HEK293 (cell line): ENCODE measurements around the gene AGK.

Experiments used
- GFI1B ChIP-seq: fragments of 450-650 bp; formaldehyde crosslinking; IDR thresholded peaks from 2 replicates; pipeline ENCODE4 v1.5.1; 2016; ENCODE audit warnings: missing biosample characterization, missing genetic modification characterization
- KLF9 ChIP-seq: fragments of 450-650 bp; formaldehyde crosslinking; IDR thresholded peaks from 2 replicates; pipeline ENCODE4 v1.5.1; 2016; ENCODE audit warnings: missing biosample characterization, missing genetic modification characterization, low read depth
- ZBTB20 ChIP-seq: fragments of 450-650 bp; formaldehyde crosslinking; IDR thresholded peaks from 2 replicates; pipeline ENCODE4 v1.5.1; 2016; ENCODE audit warnings: missing biosample characterization, missing genetic modification characterization
- ZNF140 ChIP-seq: fragments of 450-650 bp; formaldehyde crosslinking; IDR thresholded peaks from 2 replicates; pipeline ENCODE4 v1.5.1; 2016; ENCODE audit warnings: missing biosample characterization, missing genetic modification characterization
- ZNF341 ChIP-seq: fragments of 450-650 bp; formaldehyde crosslinking; IDR thresholded peaks from 2 replicates; pipeline ENCODE4; 2016; ENCODE audit warnings: low read depth, missing biosample characterization, missing genetic modification characterization
- ZNF701 ChIP-seq: fragments of 450-650 bp; formaldehyde crosslinking; IDR thresholded peaks from 2 replicates; pipeline ENCODE4 v1.5.1; 2016; ENCODE audit warnings: missing biosample characterization, missing genetic modification characterization
- TF ChIP-seq, protein P1 (sequence below): fragments of 450-650 bp; formaldehyde crosslinking; IDR thresholded peaks from 2 replicates; pipeline ENCODE4 v1.5.1; 2016; ENCODE audit warnings: missing biosample characterization, missing genetic modification characterization
- TF ChIP-seq, protein P2 (sequence below): fragments of 450-650 bp; formaldehyde crosslinking; IDR thresholded peaks from 2 replicates; pipeline ENCODE4 v1.5.1; 2016; ENCODE audit warnings: missing biosample characterization, missing genetic modification characterization
- TF ChIP-seq, protein P3 (sequence below): sonication (generic); formaldehyde crosslinking; IDR thresholded peaks from 2 replicates; pipeline ENCODE4 v1.8.1; 2022; ENCODE audit warnings: mild to moderate bottlenecking, moderate library complexity, missing genetic modification reagents
- TF ChIP-seq, protein P4 (sequence below): fragments of 450-650 bp; formaldehyde crosslinking; IDR thresholded peaks from 2 replicates; pipeline ENCODE4 v1.5.1; 2016; ENCODE audit warnings: missing biosample characterization, missing genetic modification characterization
- TF ChIP-seq, protein P5 (sequence below): fragments of 450-650 bp; formaldehyde crosslinking; IDR thresholded peaks from 2 replicates; pipeline ENCODE4 v1.5.1; 2016; ENCODE audit warnings: missing biosample characterization, missing genetic modification characterization

DNA sequence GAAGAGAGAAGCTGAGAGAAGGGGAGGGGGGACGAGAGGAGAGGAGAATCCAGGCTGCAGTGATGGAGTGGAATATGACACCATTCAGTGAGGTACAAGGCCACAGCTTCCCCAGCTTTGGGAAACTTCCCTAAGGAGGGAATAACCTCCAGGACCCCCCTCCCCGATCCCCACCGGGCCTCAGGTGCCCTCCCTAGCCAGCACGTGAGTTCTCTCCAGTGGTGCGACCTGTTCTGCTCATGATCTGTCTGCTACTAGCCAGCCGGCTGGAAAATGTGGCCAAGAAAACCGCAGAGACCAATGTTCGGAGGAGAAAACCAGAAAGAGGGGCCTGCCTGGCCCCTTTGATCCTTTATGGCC lies 39.9 kb upstream of the AGK start:
- TF ChIP-seq, protein P1, sequence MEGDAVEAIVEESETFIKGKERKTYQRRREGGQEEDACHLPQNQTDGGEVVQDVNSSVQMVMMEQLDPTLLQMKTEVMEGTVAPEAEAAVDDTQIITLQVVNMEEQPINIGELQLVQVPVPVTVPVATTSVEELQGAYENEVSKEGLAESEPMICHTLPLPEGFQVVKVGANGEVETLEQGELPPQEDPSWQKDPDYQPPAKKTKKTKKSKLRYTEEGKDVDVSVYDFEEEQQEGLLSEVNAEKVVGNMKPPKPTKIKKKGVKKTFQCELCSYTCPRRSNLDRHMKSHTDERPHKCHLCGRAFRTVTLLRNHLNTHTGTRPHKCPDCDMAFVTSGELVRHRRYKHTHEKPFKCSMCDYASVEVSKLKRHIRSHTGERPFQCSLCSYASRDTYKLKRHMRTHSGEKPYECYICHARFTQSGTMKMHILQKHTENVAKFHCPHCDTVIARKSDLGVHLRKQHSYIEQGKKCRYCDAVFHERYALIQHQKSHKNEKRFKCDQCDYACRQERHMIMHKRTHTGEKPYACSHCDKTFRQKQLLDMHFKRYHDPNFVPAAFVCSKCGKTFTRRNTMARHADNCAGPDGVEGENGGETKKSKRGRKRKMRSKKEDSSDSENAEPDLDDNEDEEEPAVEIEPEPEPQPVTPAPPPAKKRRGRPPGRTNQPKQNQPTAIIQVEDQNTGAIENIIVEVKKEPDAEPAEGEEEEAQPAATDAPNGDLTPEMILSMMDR (tag by site-specific recombination): no peak
- TF ChIP-seq ZNF701 (tag by site-specific recombination) (no peak), KLF9 (tag by site-specific recombination) (no peak), ZBTB20 (tag by site-specific recombination) (no peak), GFI1B (tag by site-specific recombination) (no peak), ZNF341 (tag by site-specific recombination) (no peak), ZNF140 (tag by site-specific recombination) (no peak)
- TF ChIP-seq, protein P2, sequence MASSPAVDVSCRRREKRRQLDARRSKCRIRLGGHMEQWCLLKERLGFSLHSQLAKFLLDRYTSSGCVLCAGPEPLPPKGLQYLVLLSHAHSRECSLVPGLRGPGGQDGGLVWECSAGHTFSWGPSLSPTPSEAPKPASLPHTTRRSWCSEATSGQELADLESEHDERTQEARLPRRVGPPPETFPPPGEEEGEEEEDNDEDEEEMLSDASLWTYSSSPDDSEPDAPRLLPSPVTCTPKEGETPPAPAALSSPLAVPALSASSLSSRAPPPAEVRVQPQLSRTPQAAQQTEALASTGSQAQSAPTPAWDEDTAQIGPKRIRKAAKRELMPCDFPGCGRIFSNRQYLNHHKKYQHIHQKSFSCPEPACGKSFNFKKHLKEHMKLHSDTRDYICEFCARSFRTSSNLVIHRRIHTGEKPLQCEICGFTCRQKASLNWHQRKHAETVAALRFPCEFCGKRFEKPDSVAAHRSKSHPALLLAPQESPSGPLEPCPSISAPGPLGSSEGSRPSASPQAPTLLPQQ (tag by site-specific recombination): no peak
- TF ChIP-seq, protein P3, sequence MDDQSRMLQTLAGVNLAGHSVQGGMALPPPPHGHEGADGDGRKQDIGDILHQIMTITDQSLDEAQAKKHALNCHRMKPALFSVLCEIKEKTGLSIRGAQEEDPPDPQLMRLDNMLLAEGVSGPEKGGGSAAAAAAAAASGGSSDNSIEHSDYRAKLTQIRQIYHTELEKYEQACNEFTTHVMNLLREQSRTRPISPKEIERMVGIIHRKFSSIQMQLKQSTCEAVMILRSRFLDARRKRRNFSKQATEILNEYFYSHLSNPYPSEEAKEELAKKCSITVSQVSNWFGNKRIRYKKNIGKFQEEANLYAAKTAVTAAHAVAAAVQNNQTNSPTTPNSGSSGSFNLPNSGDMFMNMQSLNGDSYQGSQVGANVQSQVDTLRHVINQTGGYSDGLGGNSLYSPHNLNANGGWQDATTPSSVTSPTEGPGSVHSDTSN (CRISPR knock-in tag): no peak
- TF ChIP-seq, protein P4, sequence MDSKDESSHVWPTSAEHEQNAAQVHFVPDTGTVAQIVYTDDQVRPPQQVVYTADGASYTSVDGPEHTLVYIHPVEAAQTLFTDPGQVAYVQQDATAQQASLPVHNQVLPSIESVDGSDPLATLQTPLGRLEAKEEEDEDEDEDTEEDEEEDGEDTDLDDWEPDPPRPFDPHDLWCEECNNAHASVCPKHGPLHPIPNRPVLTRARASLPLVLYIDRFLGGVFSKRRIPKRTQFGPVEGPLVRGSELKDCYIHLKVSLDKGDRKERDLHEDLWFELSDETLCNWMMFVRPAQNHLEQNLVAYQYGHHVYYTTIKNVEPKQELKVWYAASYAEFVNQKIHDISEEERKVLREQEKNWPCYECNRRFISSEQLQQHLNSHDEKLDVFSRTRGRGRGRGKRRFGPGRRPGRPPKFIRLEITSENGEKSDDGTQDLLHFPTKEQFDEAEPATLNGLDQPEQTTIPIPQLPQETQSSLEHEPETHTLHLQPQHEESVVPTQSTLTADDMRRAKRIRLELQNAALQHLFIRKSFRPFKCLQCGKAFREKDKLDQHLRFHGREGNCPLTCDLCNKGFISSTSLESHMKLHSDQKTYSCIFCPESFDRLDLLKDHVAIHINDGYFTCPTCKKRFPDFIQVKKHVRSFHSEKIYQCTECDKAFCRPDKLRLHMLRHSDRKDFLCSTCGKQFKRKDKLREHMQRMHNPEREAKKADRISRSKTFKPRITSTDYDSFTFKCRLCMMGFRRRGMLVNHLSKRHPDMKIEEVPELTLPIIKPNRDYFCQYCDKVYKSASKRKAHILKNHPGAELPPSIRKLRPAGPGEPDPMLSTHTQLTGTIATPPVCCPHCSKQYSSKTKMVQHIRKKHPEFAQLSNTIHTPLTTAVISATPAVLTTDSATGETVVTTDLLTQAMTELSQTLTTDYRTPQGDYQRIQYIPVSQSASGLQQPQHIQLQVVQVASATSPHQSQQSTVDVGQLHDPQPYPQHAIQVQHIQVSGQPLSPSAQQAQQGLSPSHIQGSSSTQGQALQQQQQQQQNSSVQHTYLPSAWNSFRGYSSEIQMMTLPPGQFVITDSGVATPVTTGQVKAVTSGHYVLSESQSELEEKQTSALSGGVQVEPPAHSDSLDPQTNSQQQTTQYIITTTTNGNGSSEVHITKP (tag by site-specific recombination): no peak
- TF ChIP-seq, protein P5, sequence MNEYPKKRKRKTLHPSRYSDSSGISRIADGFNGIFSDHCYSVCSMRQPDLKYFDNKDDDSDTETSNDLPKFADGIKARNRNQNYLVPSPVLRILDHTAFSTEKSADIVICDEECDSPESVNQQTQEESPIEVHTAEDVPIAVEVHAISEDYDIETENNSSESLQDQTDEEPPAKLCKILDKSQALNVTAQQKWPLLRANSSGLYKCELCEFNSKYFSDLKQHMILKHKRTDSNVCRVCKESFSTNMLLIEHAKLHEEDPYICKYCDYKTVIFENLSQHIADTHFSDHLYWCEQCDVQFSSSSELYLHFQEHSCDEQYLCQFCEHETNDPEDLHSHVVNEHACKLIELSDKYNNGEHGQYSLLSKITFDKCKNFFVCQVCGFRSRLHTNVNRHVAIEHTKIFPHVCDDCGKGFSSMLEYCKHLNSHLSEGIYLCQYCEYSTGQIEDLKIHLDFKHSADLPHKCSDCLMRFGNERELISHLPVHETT (tag by site-specific recombination): no peak
